Activated effector memory CD4-positive, alpha-beta T cell treated with anti-CD3 and anti-CD28 coated beads, Interleukin-2, amount 50 U/mL, for 16 hours (primary cell): ENCODE results near the gene TRMO.

Source experiments
- DNase-seq: peaks from one replicate; pipeline ENCODE4 v3.0.0-alpha.2; 2020

Gene TRMO

GRCh38 chr9:97938081-97938644, 15.9 kb upstream of the TRMO start, which contains the start of gene HEMGN:
TSS of gene HEMGN (minus strand) at chr9:97938172. CDS start at chr9:97938136, 36 bp downstream.
- DNase-seq = peak; percentile 66

- DNase-seq = no peak
Measured at GRCh38 chr9:97936998-97937397, 14.7 kb upstream of the TRMO start.

- DNase-seq = no peak
Measured at GRCh38 chr9:97935276-97935675, 13.0 kb upstream of the TRMO start.

- no peak for DNase-seq
Measured at GRCh38 chr9:97934321-97935115, 12.2 kb upstream of the TRMO start.

- no peak for DNase-seq
Measured at GRCh38 chr9:97933297-97933998, 11.1 kb upstream of the TRMO start.

- DNase-seq = no peak
Measured at GRCh38 chr9:97930972-97931371, 8.7 kb upstream of the TRMO start.

- DNase-seq = no peak
Measured at GRCh38 chr9:97928986-97929604, 6.8 kb upstream of the TRMO start.

GRCh38 chr9:97925497-97926334, 3.4 kb upstream of the TRMO start:
- DNase-seq = no peak

GRCh38 chr9:97924386-97924785, 2.1 kb upstream of the TRMO start:
- no peak for DNase-seq

GRCh38 chr9:97923529-97924108, 1.3 kb upstream of the TRMO start:
- peak; percentile 87 for DNase-seq

GRCh38 chr9:97919217-97919813, 3.0 kb downstream of the TRMO start:
- DNase-seq = no peak

GRCh38 chr9:97918611-97919010, 3.7 kb downstream of the TRMO start:
- no peak for DNase-seq

- no peak for DNase-seq
Measured at GRCh38 chr9:97911970-97912369, 10.3 kb downstream of the TRMO start.

GRCh38 chr9:97911528-97911927, 10.8 kb downstream of the TRMO start:
- DNase-seq = no peak

- no peak for DNase-seq
Measured at GRCh38 chr9:97910357-97910756, 11.9 kb downstream of the TRMO start.

- DNase-seq = no peak
Measured at GRCh38 chr9:97908705-97909104, 13.6 kb downstream of the TRMO start.

- DNase-seq = no peak
Measured at GRCh38 chr9:97907632-97908031, 14.7 kb downstream of the TRMO start.

GRCh38 chr9:97907046-97907445, 15.3 kb downstream of the TRMO start:
- peak; percentile 75 for DNase-seq

GRCh38 chr9:97906236-97906831, 16.0 kb downstream of the TRMO start:
- DNase-seq = peak; percentile 83

GRCh38 chr9:97905228-97905627, 17.1 kb downstream of the TRMO start:
- peak; percentile 79 for DNase-seq

- DNase-seq = peak; percentile 80
Measured at GRCh38 chr9:97904725-97905124, 17.6 kb downstream of the TRMO start.
